ENCODE data around the gene FBXW9. TPM values are rescaled to one million over a fixed set of nuclear protein-coding genes. Genes with fewer than 3 reads are reported as not detected.

FBXW9 gene
- total RNA-seq, 1 experiment from 2014 or later = 21.0 TPM

- H3K36me3 ChIP-seq (ENCODE audit: low read depth) = peaks cover 34% of the 10 kb centered on the region
- no peak for TF ChIP-seq EZH2 (IDR thresholded peaks at IDR 0.05; ENCODE audit: low read depth)
- TF ChIP-seq, protein P1, sequence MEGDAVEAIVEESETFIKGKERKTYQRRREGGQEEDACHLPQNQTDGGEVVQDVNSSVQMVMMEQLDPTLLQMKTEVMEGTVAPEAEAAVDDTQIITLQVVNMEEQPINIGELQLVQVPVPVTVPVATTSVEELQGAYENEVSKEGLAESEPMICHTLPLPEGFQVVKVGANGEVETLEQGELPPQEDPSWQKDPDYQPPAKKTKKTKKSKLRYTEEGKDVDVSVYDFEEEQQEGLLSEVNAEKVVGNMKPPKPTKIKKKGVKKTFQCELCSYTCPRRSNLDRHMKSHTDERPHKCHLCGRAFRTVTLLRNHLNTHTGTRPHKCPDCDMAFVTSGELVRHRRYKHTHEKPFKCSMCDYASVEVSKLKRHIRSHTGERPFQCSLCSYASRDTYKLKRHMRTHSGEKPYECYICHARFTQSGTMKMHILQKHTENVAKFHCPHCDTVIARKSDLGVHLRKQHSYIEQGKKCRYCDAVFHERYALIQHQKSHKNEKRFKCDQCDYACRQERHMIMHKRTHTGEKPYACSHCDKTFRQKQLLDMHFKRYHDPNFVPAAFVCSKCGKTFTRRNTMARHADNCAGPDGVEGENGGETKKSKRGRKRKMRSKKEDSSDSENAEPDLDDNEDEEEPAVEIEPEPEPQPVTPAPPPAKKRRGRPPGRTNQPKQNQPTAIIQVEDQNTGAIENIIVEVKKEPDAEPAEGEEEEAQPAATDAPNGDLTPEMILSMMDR (conservative IDR thresholded peaks at IDR 0.05) = no peak
- no peak overlapping the region for H2AFZ ChIP-seq
- H3F3A ChIP-seq (ENCODE audit: insufficient read depth, low read depth) = peaks cover 46% of the 10 kb centered on the region
- POLR2A ChIA-PET (ENCODE audit: unreplicated experiment) = no interaction called here
- peaks cover 7% of the 10 kb centered on the region; the same call in 1 of the 2 replicates for H3K4me1 ChIP-seq (replicated peaks; ENCODE audit: insufficient read depth)
- DNase-seq = no peak
- H3K79me2 ChIP-seq (ENCODE audit: low read depth) = peaks cover 21% of the 10 kb centered on the region
- no peaks in the 10 kb centered on the region for H3K27me3 ChIP-seq (ENCODE audit: insufficient read depth, low read depth)
- H3K4me2 ChIP-seq = no peak overlapping the region
- peaks cover 28% of the 10 kb centered on the region for H4K20me1 ChIP-seq (ENCODE audit: insufficient read depth)
- intact Hi-C loops (cut with micrococcal nuclease; ENCODE audit: unreplicated experiment) = no loop called here
- H3K9me3 ChIP-seq (ENCODE audit: insufficient read depth, low read depth) = no peaks in the 10 kb centered on the region
- H3K4me3 ChIP-seq = no peak overlapping the region
- no TSS peak for BruUV-seq (replicated peaks)
- no peaks in the 10 kb centered on the region for H3K9me2 ChIP-seq (ENCODE audit: insufficient read depth)
- H3K27ac ChIP-seq = no peak overlapping the region
- CTCF ChIA-PET = no interaction called here
Measured at GRCh38 chr19:12675940-12676339, 20.5 kb downstream of the FBXW9 start.

GRCh38 chr19:12675399-12675798 lies 21.0 kb downstream of the FBXW9 start:
- BruUV-seq (replicated peaks) = no TSS peak
- CTCF ChIA-PET = no interaction called here
- intact Hi-C loops (cut with micrococcal nuclease; ENCODE audit: unreplicated experiment) = no loop called here

GRCh38 chr19:12672744-12673143 lies 23.7 kb downstream of the FBXW9 start:
- Histone ChIP-seq H2AFZ (no peak overlapping the region), H3K27me3 (ENCODE audit: insufficient read depth, low read depth) (no peaks in the 10 kb centered on the region), H3K9me2 (ENCODE audit: insufficient read depth) (no peaks in the 10 kb centered on the region), H3K27ac (no peak overlapping the region), H3K4me3 (no peak overlapping the region), H3K9me3 (ENCODE audit: insufficient read depth, low read depth) (no peaks in the 10 kb centered on the region), H4K20me1 (ENCODE audit: insufficient read depth) (peaks cover 15% of the 10 kb centered on the region), H3K4me1 (replicated peaks; ENCODE audit: insufficient read depth) (peaks cover 15% of the 10 kb centered on the region), H3K4me2 (no peak overlapping the region), H3K36me3 (ENCODE audit: low read depth) (peaks cover 20% of the 10 kb centered on the region), H3F3A (ENCODE audit: insufficient read depth, low read depth) (peaks cover 47% of the 10 kb centered on the region), H3K79me2 (ENCODE audit: low read depth) (peaks cover 29% of the 10 kb centered on the region)
- POLR2A ChIA-PET (ENCODE audit: unreplicated experiment) = interaction anchor here (0.7 kb wide), 1 partner anchor 472 kb away, joined by 5 read pairs; no protein-coding TSS in a partner anchor
- intact Hi-C loops (cut with micrococcal nuclease; ENCODE audit: unreplicated experiment) = loop anchor here (2.0 kb wide), 1 partner anchor 108 kb away; no protein-coding TSS in a partner anchor
- DNase-seq = no peak
- TF ChIP-seq, protein P1 (conservative IDR thresholded peaks at IDR 0.05) = no peak
- TF ChIP-seq EZH2 (IDR thresholded peaks at IDR 0.05; ENCODE audit: low read depth) = no peak
- BruUV-seq (replicated peaks) = no TSS peak
- CTCF ChIA-PET = interaction anchor here (0.7 to 1.0 kb wide), 3 partner anchors 27 to 1405 kb away, joined by 4 to 13 read pairs (median 13); no protein-coding TSS in a partner anchor

More at GRCh38 chr19:12675399-12675798, 21.0 kb downstream of the FBXW9 start:
- Histone ChIP-seq H3K27ac (no peak overlapping the region), H2AFZ (no peak overlapping the region), H3K4me2 (no peak overlapping the region), H3K27me3 (ENCODE audit: insufficient read depth, low read depth) (no peaks in the 10 kb centered on the region), H3F3A (ENCODE audit: insufficient read depth, low read depth) (peaks cover 48% of the 10 kb centered on the region), H3K9me2 (ENCODE audit: insufficient read depth) (no peaks in the 10 kb centered on the region), H3K4me1 (replicated peaks; ENCODE audit: insufficient read depth) (peaks cover 11% of the 10 kb centered on the region; the same call in 1 of the 2 replicates), H3K4me3 (no peak overlapping the region), H3K9me3 (ENCODE audit: insufficient read depth, low read depth) (no peaks in the 10 kb centered on the region), H4K20me1 (ENCODE audit: insufficient read depth) (peaks cover 25% of the 10 kb centered on the region), H3K79me2 (ENCODE audit: low read depth) (peaks cover 24% of the 10 kb centered on the region), H3K36me3 (ENCODE audit: low read depth) (peaks cover 34% of the 10 kb centered on the region)
- POLR2A ChIA-PET (ENCODE audit: unreplicated experiment) = no interaction called here
- DNase-seq = no peak
- TF ChIP-seq, protein P1 (conservative IDR thresholded peaks at IDR 0.05) = no peak
- TF ChIP-seq EZH2 (IDR thresholded peaks at IDR 0.05; ENCODE audit: low read depth) = no peak
